ENCODE results near the gene DGKE.

DNA sequence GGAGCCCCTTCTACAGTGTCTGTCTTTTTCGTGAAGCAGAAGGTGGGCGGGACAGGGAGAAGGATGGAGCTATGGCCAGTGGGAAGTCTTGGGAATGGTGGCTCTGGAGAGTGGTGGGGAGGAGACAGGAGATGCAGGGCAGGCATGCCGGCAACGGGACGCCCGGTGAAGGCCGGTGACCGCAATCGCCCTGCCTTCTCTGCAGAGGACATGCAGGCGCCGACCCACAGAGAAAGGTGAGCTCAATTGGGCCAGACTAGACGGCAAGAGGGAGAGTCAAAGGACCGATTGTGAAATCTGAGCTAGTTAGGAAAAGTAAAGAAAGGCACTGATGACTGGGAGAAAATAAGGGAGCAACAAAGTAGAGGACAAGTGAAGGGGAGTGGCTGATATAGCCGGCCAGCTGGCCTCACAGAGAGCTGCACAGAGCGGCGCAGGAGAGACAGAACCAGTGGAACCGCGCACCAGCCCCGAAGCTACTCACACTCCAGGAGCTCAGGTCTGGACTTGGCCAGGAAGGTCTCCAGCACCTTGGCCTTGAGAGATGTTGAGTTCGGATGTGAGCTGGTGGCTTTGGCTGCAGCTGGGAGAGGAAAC, 61.0 kb downstream of the DGKE start:
- TF ChIP-seq CTCF (IDR thresholded peaks at IDR 0.05): no peak
- TF ChIP-seq ZFX (IDR thresholded peaks at IDR 0.05; ENCODE audit: borderline replicate concordance): no peak

Measured in 22Rv1 (cell line).